ENCODE measurements around the gene DDX5.
"Not testable (repeated sequence)": the region's sequence is repeated elsewhere in the genome, so short reads cannot be mapped to it uniquely, and the experiment has no call there.

DDX5 gene

DNA sequence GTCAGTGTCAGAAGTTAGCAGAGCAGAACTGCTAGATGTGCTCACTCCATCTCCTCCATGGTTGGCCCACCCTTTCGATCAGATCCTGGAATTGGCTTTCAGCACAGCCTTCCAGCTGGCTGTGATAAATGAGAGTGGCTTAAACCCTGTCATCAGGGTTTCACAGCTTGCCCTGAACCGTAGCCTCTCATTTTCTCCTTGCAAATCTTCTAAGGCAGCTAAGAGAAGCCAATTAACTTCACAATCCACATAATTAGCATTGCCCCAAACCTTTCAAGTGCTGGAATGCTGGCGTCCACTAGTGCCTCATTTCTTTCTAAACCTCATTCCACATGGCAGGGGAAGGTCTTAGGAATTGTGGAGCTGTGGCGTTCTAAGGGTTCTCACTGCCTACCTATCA, 35.5 kb downstream of the DDX5 start:
- no peak overlapping the region for H2BK5ac ChIP-seq (ENCODE audit: low read depth, low read length, poor library complexity, severe bottlenecking)
- H4K91ac ChIP-seq (ENCODE audit: low read length): no peak overlapping the region
- H3K27ac ChIP-seq (ENCODE audit: low read length, poor library complexity, severe bottlenecking): no peak overlapping the region
- no peaks in the 10 kb centered on the region for H3K79me1 ChIP-seq (replicated peaks; ENCODE audit: low read length, poor library complexity, severe bottlenecking)
- no peak for DNase-seq
- H2BK120ac ChIP-seq (ENCODE audit: low read depth, low read length): no peak overlapping the region
- no peak overlapping the region for H3K4ac ChIP-seq (ENCODE audit: low read depth in 1 of 2, low read length in 2 of 2)
- no peak overlapping the region for H2BK12ac ChIP-seq (ENCODE audit: low read length in 2 of 2)
- H4K8ac ChIP-seq (ENCODE audit: low read length): no peak overlapping the region
- H3K9me3 ChIP-seq (ENCODE audit: control insufficient read depth, low read length): no peaks in the 10 kb centered on the region
- H3K36me3 ChIP-seq (ENCODE audit: control insufficient read depth in 1 of 2, insufficient read depth in 2 of 2, low read depth in 1 of 2, low read length in 2 of 2): peaks cover 0 to 66% of the 10 kb centered on the region in 2 experiments
- 60% methylated on average over 4 of the region's 4 CpGs for WGBS
- H3K4me2 ChIP-seq (ENCODE audit: low read length, poor library complexity, severe bottlenecking): no peak overlapping the region
- H3K4me1 ChIP-seq (ENCODE audit: control insufficient read depth, insufficient read depth, low read depth, low read length): no peaks in the 10 kb centered on the region
- H3K23ac ChIP-seq (ENCODE audit: low read length in 2 of 2): no peak overlapping the region
- peak overlapping the region; percentile 37 for H2AFZ ChIP-seq (ENCODE audit: low read depth, low read length)
- H3K9ac ChIP-seq (ENCODE audit: low read length): no peak overlapping the region
- H3K27me3 ChIP-seq (ENCODE audit: control insufficient read depth in 1 of 2, insufficient read depth in 1 of 2, low read length in 2 of 2): no peaks in the 10 kb centered on the region
- H3K4me3 ChIP-seq (ENCODE audit: insufficient read depth in 1 of 2, low read depth in 1 of 2, low read length in 2 of 2): no peak overlapping the region
- H3K14ac ChIP-seq (ENCODE audit: low read length in 2 of 2): no peak overlapping the region
- H2BK15ac ChIP-seq (ENCODE audit: low read depth, poor library complexity, severe bottlenecking): no peak overlapping the region
- H2AK5ac ChIP-seq (ENCODE audit: low read length, severe bottlenecking): no peak overlapping the region
- no peak overlapping the region for H3K18ac ChIP-seq (ENCODE audit: low read depth in 1 of 2, low read length in 2 of 2)

DNA sequence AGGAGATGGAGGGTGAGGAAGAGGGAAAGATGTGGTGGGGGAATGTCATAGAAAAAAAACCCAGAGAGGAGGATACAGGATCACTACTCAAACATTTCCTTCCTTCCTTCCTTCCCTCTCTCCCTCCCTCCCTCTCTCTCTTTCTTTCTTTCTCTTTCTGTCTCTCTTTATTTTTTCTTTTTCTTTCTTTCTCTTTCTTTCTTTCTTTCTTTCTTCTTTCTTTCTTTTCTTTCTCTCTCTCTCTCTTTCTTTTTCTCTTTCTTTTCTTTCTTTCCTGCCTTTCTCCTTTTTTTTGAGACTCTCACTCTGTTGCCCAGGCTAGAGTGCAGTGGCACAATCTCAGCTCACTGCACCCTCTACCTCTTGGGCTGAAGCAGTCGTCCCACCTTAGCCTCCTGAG, 39.3 kb downstream of the DDX5 start:
- H4K91ac ChIP-seq (ENCODE audit: low read length); H2BK12ac ChIP-seq (ENCODE audit: low read length in 2 of 2); H4K8ac ChIP-seq (ENCODE audit: low read length); H2BK120ac ChIP-seq (ENCODE audit: low read depth, low read length); H2AK5ac ChIP-seq (ENCODE audit: low read length, severe bottlenecking); H3K18ac ChIP-seq (ENCODE audit: low read depth in 1 of 2, low read length in 2 of 2); H3K4me3 ChIP-seq (ENCODE audit: insufficient read depth in 1 of 2, low read depth in 1 of 2, low read length in 2 of 2); H3K79me1 ChIP-seq (replicated peaks; ENCODE audit: low read length, poor library complexity, severe bottlenecking); H3K4me1 ChIP-seq (ENCODE audit: control insufficient read depth, insufficient read depth, low read depth, low read length); DNase-seq; H3K9me3 ChIP-seq (ENCODE audit: control insufficient read depth, low read length); H3K27me3 ChIP-seq (ENCODE audit: control insufficient read depth in 1 of 2, insufficient read depth in 1 of 2, low read length in 2 of 2); H3K27ac ChIP-seq (ENCODE audit: low read length, poor library complexity, severe bottlenecking); H3K14ac ChIP-seq (ENCODE audit: low read length in 2 of 2); H2BK15ac ChIP-seq (ENCODE audit: low read depth, poor library complexity, severe bottlenecking); H3K23ac ChIP-seq (ENCODE audit: low read length in 2 of 2); H3K4me2 ChIP-seq (ENCODE audit: low read length, poor library complexity, severe bottlenecking); H3K4ac ChIP-seq (ENCODE audit: low read depth in 1 of 2, low read length in 2 of 2); H3K9ac ChIP-seq (ENCODE audit: low read length); H2BK5ac ChIP-seq (ENCODE audit: low read depth, low read length, poor library complexity, severe bottlenecking); H2AFZ ChIP-seq (ENCODE audit: low read depth, low read length): not testable (repeated sequence)
- no CpG with 5 or more reads among the region's 1 CpG for WGBS
- H3K36me3 ChIP-seq (ENCODE audit: control insufficient read depth in 1 of 2, insufficient read depth in 2 of 2, low read depth in 1 of 2, low read length in 2 of 2): peaks cover 0 to 77% of the 10 kb centered on the region in 2 experiments

DNA sequence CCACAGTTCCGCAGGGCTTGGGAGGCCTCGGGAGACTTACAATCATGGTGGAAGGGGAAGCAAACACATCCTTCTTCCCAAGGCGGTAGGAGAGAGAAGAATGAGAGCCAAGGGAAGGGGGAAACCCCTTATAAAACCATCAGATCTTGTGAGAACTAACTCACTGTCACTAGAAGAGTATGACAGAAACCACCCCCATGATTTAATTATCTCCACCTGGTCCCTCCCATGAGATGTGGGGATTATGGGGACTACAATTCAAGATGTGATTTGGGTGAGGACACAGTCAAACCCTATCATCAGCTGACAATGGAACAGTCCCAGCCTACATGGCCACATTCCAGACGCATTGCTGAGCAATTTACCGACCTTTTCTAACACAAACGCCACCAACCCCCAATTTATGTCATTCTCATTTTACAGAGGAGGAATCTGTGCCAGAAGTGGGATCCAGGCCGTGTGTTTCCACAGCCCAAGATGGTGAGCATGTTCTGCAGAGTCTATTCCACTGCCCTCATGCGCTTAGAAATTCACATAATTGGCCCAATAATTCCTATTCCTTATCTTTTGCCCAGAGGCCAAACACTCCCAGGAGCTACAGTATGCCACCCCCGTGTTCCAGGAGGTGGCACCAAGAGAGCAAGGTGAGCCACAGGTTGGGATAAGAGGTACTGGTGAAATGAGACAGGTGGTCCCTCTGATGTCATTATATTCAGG, 39.9 kb downstream of the DDX5 start:
- peaks cover 0 to 77% of the 10 kb centered on the region in 2 experiments for H3K36me3 ChIP-seq (ENCODE audit: control insufficient read depth in 1 of 2, insufficient read depth in 2 of 2, low read depth in 1 of 2, low read length in 2 of 2)
- no peak overlapping the region for H2BK120ac ChIP-seq (ENCODE audit: low read depth, low read length)
- H2BK12ac ChIP-seq (ENCODE audit: low read length in 2 of 2): no peak overlapping the region
- peaks cover 0 to 5% of the 10 kb centered on the region in 2 experiments for H3K27me3 ChIP-seq (ENCODE audit: control insufficient read depth in 1 of 2, insufficient read depth in 1 of 2, low read length in 2 of 2)
- no peak overlapping the region for H3K4me3 ChIP-seq (ENCODE audit: insufficient read depth in 1 of 2, low read depth in 1 of 2, low read length in 2 of 2)
- H4K8ac ChIP-seq (ENCODE audit: low read length): no peak overlapping the region
- H2BK15ac ChIP-seq (ENCODE audit: low read depth, poor library complexity, severe bottlenecking): no peak overlapping the region
- WGBS: 57% methylated on average over 5 of the region's 9 CpGs
- no peaks in the 10 kb centered on the region for H3K9me3 ChIP-seq (ENCODE audit: control insufficient read depth, low read length)
- no peak overlapping the region for H4K91ac ChIP-seq (ENCODE audit: low read length)
- no peak overlapping the region for H3K4ac ChIP-seq (ENCODE audit: low read depth in 1 of 2, low read length in 2 of 2)
- no peaks in the 10 kb centered on the region for H3K79me1 ChIP-seq (replicated peaks; ENCODE audit: low read length, poor library complexity, severe bottlenecking)
- H3K27ac ChIP-seq (ENCODE audit: low read length, poor library complexity, severe bottlenecking): no peak overlapping the region
- no peak overlapping the region for H3K9ac ChIP-seq (ENCODE audit: low read length)
- DNase-seq: no peak
- H2AFZ ChIP-seq (ENCODE audit: low read depth, low read length): no peak overlapping the region
- H2BK5ac ChIP-seq (ENCODE audit: low read depth, low read length, poor library complexity, severe bottlenecking): no peak overlapping the region
- H3K14ac ChIP-seq (ENCODE audit: low read length in 2 of 2): no peak overlapping the region
- H3K23ac ChIP-seq (ENCODE audit: low read length in 2 of 2): no peak overlapping the region
- H3K18ac ChIP-seq (ENCODE audit: low read depth in 1 of 2, low read length in 2 of 2): no peak overlapping the region
- H3K4me2 ChIP-seq (ENCODE audit: low read length, poor library complexity, severe bottlenecking): no peak overlapping the region
- no peaks in the 10 kb centered on the region for H3K4me1 ChIP-seq (ENCODE audit: control insufficient read depth, insufficient read depth, low read depth, low read length)
- no peak overlapping the region for H2AK5ac ChIP-seq (ENCODE audit: low read length, severe bottlenecking)

DNA sequence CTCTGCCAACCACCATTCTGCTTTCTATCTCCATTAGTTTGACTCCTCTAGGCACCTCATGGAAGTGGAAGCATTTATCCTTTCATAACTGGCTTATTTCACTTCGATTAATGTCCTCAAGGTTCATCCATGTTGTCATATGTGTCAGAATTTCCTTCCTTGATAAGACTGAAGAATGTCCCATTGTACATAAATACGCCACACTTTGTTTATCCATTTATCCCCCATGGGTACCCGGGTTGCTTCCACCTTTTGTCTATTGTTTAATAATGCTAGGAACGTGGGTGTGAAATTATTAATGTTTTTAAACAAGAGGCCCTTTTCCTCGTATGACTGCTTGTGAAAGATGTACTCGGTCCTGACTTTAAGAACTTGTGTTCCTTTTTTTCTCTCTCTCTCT, 44.3 kb downstream of the DDX5 start:
- Histone ChIP-seq H3K23ac (ENCODE audit: low read length in 2 of 2) (no peak overlapping the region), H3K79me1 (replicated peaks; ENCODE audit: low read length, poor library complexity, severe bottlenecking) (no peaks in the 10 kb centered on the region), H2BK120ac (ENCODE audit: low read depth, low read length) (no peak overlapping the region), H3K9ac (ENCODE audit: low read length) (no peak overlapping the region), H2AK5ac (ENCODE audit: low read length, severe bottlenecking) (no peak overlapping the region), H2BK12ac (ENCODE audit: low read length in 2 of 2) (no peak overlapping the region), H3K27ac (ENCODE audit: low read length, poor library complexity, severe bottlenecking) (no peak overlapping the region), H2BK5ac (ENCODE audit: low read depth, low read length, poor library complexity, severe bottlenecking) (no peak overlapping the region), H3K4me2 (ENCODE audit: low read length, poor library complexity, severe bottlenecking) (no peak overlapping the region), H3K36me3 (ENCODE audit: control insufficient read depth in 1 of 2, insufficient read depth in 2 of 2, low read depth in 1 of 2, low read length in 2 of 2) (peaks cover 0 to 67% of the 10 kb centered on the region in 2 experiments), H3K27me3 (ENCODE audit: control insufficient read depth in 1 of 2, insufficient read depth in 1 of 2, low read length in 2 of 2) (peaks cover 0 to 5% of the 10 kb centered on the region in 2 experiments), H3K4me3 (ENCODE audit: insufficient read depth in 1 of 2, low read depth in 1 of 2, low read length in 2 of 2) (no peak overlapping the region), H2AFZ (ENCODE audit: low read depth, low read length) (no peak overlapping the region), H3K9me3 (ENCODE audit: control insufficient read depth, low read length) (no peaks in the 10 kb centered on the region), H4K8ac (ENCODE audit: low read length) (no peak overlapping the region), H4K91ac (ENCODE audit: low read length) (no peak overlapping the region), H3K18ac (ENCODE audit: low read depth in 1 of 2, low read length in 2 of 2) (no peak overlapping the region), H3K4me1 (ENCODE audit: control insufficient read depth, insufficient read depth, low read depth, low read length) (peaks cover 17% of the 10 kb centered on the region), H3K4ac (ENCODE audit: low read depth in 1 of 2, low read length in 2 of 2) (no peak overlapping the region), H2BK15ac (ENCODE audit: low read depth, poor library complexity, severe bottlenecking) (no peak overlapping the region), H3K14ac (ENCODE audit: low read length in 2 of 2) (no peak overlapping the region)
- DNase-seq: no peak
- WGBS: 93% methylated on average over 3 of the region's 6 CpGs
